ENCODE measurements around the gene SMNDC1.

DNA sequence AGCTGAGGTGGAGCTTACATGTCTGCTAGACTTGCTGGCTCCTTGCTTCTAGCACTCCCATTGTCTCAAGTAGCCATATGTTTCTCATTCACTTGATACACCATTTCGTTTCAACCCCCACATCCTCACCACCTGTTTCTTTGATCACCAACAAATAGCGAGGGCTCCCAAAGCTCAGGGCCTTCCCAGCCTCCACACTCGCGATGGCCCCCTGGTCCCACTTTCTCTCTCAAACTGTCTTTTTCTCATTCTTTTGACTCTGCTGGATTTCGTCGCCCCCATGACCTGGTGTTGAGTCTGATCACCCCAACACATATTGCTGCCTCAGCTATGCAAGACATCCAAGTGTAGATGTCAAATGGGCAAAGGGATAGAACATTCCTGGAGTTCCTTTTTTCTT, 26.0 kb upstream of the SMNDC1 start:
- TF ChIP-seq, protein P1, sequence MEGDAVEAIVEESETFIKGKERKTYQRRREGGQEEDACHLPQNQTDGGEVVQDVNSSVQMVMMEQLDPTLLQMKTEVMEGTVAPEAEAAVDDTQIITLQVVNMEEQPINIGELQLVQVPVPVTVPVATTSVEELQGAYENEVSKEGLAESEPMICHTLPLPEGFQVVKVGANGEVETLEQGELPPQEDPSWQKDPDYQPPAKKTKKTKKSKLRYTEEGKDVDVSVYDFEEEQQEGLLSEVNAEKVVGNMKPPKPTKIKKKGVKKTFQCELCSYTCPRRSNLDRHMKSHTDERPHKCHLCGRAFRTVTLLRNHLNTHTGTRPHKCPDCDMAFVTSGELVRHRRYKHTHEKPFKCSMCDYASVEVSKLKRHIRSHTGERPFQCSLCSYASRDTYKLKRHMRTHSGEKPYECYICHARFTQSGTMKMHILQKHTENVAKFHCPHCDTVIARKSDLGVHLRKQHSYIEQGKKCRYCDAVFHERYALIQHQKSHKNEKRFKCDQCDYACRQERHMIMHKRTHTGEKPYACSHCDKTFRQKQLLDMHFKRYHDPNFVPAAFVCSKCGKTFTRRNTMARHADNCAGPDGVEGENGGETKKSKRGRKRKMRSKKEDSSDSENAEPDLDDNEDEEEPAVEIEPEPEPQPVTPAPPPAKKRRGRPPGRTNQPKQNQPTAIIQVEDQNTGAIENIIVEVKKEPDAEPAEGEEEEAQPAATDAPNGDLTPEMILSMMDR (conservative IDR thresholded peaks at IDR 0.05; ENCODE audit: low read length) = no peak
- no peak for TF ChIP-seq EZH2phosphoT487 (IDR thresholded peaks at IDR 0.05; ENCODE audit: borderline replicate concordance)

Measured in Loucy (cell line).